OCI-LY3 (cell line): Measurements from ENCODE around the gene LCORL.

Experiments
- H2AFZ ChIP-seq: fragments of 200-600, 300-600 bp; shearing (Covaris generic); 2 replicates; pipeline ENCODE4 v1.6.0; 2014; ENCODE audit warnings: antibody characterized with exemption, low read depth, low read length
- H3K27ac ChIP-seq: fragments of 200-600, 300-600 bp; sonication (generic); 2 replicates; pipeline ENCODE4 v1.5.1; 2014; ENCODE audit warnings: mild to moderate bottlenecking, low read length, moderate library complexity, mixed read lengths
- H3K27me3 ChIP-seq: fragments of 200-600, 300-600 bp; sonication (generic); 2 replicates; pipeline ENCODE4 v1.6.1; 2014; ENCODE audit warnings: low read depth, low read length, mixed read lengths
- H3K36me3 ChIP-seq: fragments of 200-600, 300-600 bp; sonication (generic); replicated peaks from 2 replicates; pipeline ENCODE3; 2014; ENCODE audit warnings: low read depth, low read length, mixed read lengths
- H3K4me1 ChIP-seq: fragments of 300-600, 200-600 bp; sonication (generic); 2 replicates; pipeline ENCODE4 v1.6.1; 2014; ENCODE audit warnings: low read length, mixed read lengths
- H3K4me2 ChIP-seq: fragments of 200-600, 300-600 bp; sonication (generic); 2 replicates; pipeline ENCODE4 v1.6.1; 2014; ENCODE audit warnings: low read length, mixed read lengths
- H3K4me3 ChIP-seq: fragments of 300-600, 200-600 bp; sonication (generic); 2 replicates; pipeline ENCODE4 v1.5.1; 2014; ENCODE audit warnings: antibody characterized with exemption, mild to moderate bottlenecking, low read length, moderate library complexity
- H3K79me2 ChIP-seq: fragments of 300-600, 200-600 bp; shearing (Covaris generic); 2 replicates; pipeline ENCODE4 v1.6.1; 2014; ENCODE audit warnings: mild to moderate bottlenecking, low read length, mixed read lengths
- H3K9ac ChIP-seq: fragments of 300-600, 200-600 bp; shearing (Covaris generic); 2 replicates; pipeline ENCODE4 v1.6.0; 2014; ENCODE audit warnings: mild to moderate bottlenecking, low read length, moderate library complexity
- H3K9me3 ChIP-seq: fragments of 200-600, 300-600 bp; shearing (Covaris generic); 2 replicates; pipeline ENCODE4 v1.6.1; 2014; ENCODE audit warnings: low read length, mixed read lengths; ENCODE audit not compliant: insufficient read depth
- H4K20me1 ChIP-seq: fragments of 200-600, 300-600 bp; sonication (generic); 2 replicates; pipeline ENCODE4 v1.6.1; 2016; ENCODE audit warnings: low read length, mixed read lengths; ENCODE audit not compliant: insufficient read depth
- CTCF ChIP-seq: fragments of 200-600, 300-600 bp; sonication (generic); IDR thresholded peaks from 2 replicates; pipeline ENCODE4 v1.5.1; 2014; ENCODE audit warnings: antibody characterized with exemption, low read length, low read depth
- EZH2phosphoT487 ChIP-seq: fragments of 200-600 bp; shearing (Covaris generic); IDR thresholded peaks from 2 replicates; pipeline ENCODE4 v1.6.1; 2018; ENCODE audit warnings: antibody characterized with exemption, mixed run types, low read depth

LCORL gene

GRCh38 chr4:17957688-17958087 lies 63.9 kb downstream of the LCORL start:
- Histone ChIP-seq H2AFZ (no peak overlapping the region), H3K36me3 (peaks cover 22% of the 10 kb centered on the region), H4K20me1 (0 out of 2 replicates have a peak, but pooled peaks cover 7% of the 10 kb centered on the region), H3K79me2 (no peaks in the 10 kb centered on the region), H3K27me3 (no peaks in the 10 kb centered on the region), H3K9me3 (no peaks in the 10 kb centered on the region), H3K4me1 (no peaks in the 10 kb centered on the region), H3K4me2 (no peak overlapping the region), H3K9ac (no peak overlapping the region), H3K4me3 (no peak overlapping the region), H3K27ac (no peak overlapping the region)
- no peak for TF ChIP-seq EZH2phosphoT487
- TF ChIP-seq CTCF, result no peak

- Histone ChIP-seq H2AFZ (no peak overlapping the region), H3K9ac (no peak overlapping the region), H3K9me3 (no peaks in the 10 kb centered on the region), H3K79me2 (no peaks in the 10 kb centered on the region), H3K27ac (no peak overlapping the region), H3K4me1 (no peaks in the 10 kb centered on the region), H3K4me3 (no peak overlapping the region), H3K36me3 (peaks cover 22% of the 10 kb centered on the region), H3K27me3 (no peaks in the 10 kb centered on the region), H4K20me1 (0 out of 2 replicates have a peak, but pooled peaks cover 4% of the 10 kb centered on the region), H3K4me2 (no peak overlapping the region)
- TF ChIP-seq CTCF (no peak), EZH2phosphoT487 (no peak)
These were observed 65.3 kb downstream of the LCORL start for GRCh38 chr4:17956245-17956644.

GRCh38 chr4:17945303-17945702 lies 76.3 kb downstream of the LCORL start:
- H3K79me2 ChIP-seq, result no peaks in the 10 kb centered on the region
- TF ChIP-seq EZH2phosphoT487 (no peak), CTCF (no peak)
- no peaks in the 10 kb centered on the region for H3K36me3 ChIP-seq
- no peaks in the 10 kb centered on the region for H3K27me3 ChIP-seq
- no peak overlapping the region for H3K27ac ChIP-seq
- no peak overlapping the region for H3K9ac ChIP-seq
- H3K4me2 ChIP-seq, result no peak overlapping the region
- no peak overlapping the region for H2AFZ ChIP-seq
- no peaks in the 10 kb centered on the region for H3K4me1 ChIP-seq
- H3K9me3 ChIP-seq, result no peaks in the 10 kb centered on the region
- H4K20me1 ChIP-seq, result no peaks in the 10 kb centered on the region; the same call in 1 of the 2 replicates
- no peak overlapping the region for H3K4me3 ChIP-seq

GRCh38 chr4:17941731-17942130 lies 79.8 kb downstream of the LCORL start:
- TF ChIP-seq EZH2phosphoT487 (no peak), CTCF (no peak)
- no peaks in the 10 kb centered on the region for H3K79me2 ChIP-seq
- no peak overlapping the region for H3K4me2 ChIP-seq
- no peak overlapping the region for H3K9ac ChIP-seq
- no peaks in the 10 kb centered on the region for H3K4me1 ChIP-seq
- H3K9me3 ChIP-seq, result no peaks in the 10 kb centered on the region
- no peaks in the 10 kb centered on the region; the same call in none of the 2 replicates for H4K20me1 ChIP-seq
- no peaks in the 10 kb centered on the region for H3K36me3 ChIP-seq
- H3K4me3 ChIP-seq, result no peak overlapping the region
- no peaks in the 10 kb centered on the region for H3K27me3 ChIP-seq
- no peak overlapping the region for H2AFZ ChIP-seq
- H3K27ac ChIP-seq, result no peak overlapping the region
